AG09309 (cell line): ENCODE results near the gene CAMKK2.
"Not testable (repeated sequence)": the region's sequence is repeated elsewhere in the genome, so short reads cannot be mapped to it uniquely, and the experiment has no call there.

Source experiments
- DNase-seq: peaks from one replicate; pipeline ENCODE4 v3.0.0-alpha.2; 2010; ENCODE audit warnings: low read depth
- H3K4me3 ChIP-seq: 2 replicates; pipeline ENCODE4 v1.5.1; 2011; ENCODE audit warnings: mild to moderate bottlenecking, low read depth, low read length, moderate library complexity; ENCODE audit not compliant: control insufficient read depth
- CTCF ChIP-seq: IDR thresholded peaks from 2 replicates; pipeline ENCODE4 v1.5.1; 2011; ENCODE audit warnings: mild to moderate bottlenecking, low read depth, low read length, inconsistent platforms; ENCODE audit not compliant: insufficient read depth, control insufficient read depth; ENCODE audit errors: missing control alignments

Gene CAMKK2

GRCh38 chr12:121233628-121234020 is 62.9 kb downstream of the CAMKK2 start:
- no peak overlapping the region for H3K4me3 ChIP-seq
- DNase-seq, result no peak
- no peak for TF ChIP-seq CTCF

GRCh38 chr12:121232977-121233627 is 63.4 kb downstream of the CAMKK2 start:
- H3K4me3 ChIP-seq, result no peak overlapping the region
- DNase-seq, result no peak
- TF ChIP-seq CTCF, result no peak

- no peak for DNase-seq
- no peak for TF ChIP-seq CTCF
- no peak overlapping the region for H3K4me3 ChIP-seq
Observed at GRCh38 chr12:121232163-121232562, 64.3 kb downstream of the CAMKK2 start.

GRCh38 chr12:121230538-121230907 is 66.0 kb downstream of the CAMKK2 start:
- DNase-seq, result no peak
- no peak for TF ChIP-seq CTCF
- H3K4me3 ChIP-seq, result no peak overlapping the region

- H3K4me3 ChIP-seq, result not testable (repeated sequence)
- TF ChIP-seq CTCF, result peak; percentile 88
- DNase-seq, result peak; percentile 13
Observed at GRCh38 chr12:121229826-121230537, 66.5 kb downstream of the CAMKK2 start.

- TF ChIP-seq CTCF, result no peak
- DNase-seq, result no peak
- H3K4me3 ChIP-seq, result no peak overlapping the region
Observed at GRCh38 chr12:121228919-121229665, 67.4 kb downstream of the CAMKK2 start.
